Activated CD4-positive, alpha-beta memory T cell treated with anti-CD3 and anti-CD28 coated beads, Interleukin-2, amount 10 ng/mL, durations not matched to agents 7 days and 5 days (primary cell): Measurements from ENCODE around the gene ZNF580. TPM values are rescaled to one million over a fixed set of nuclear protein-coding genes. Genes with fewer than 3 reads are reported as not detected.

ENCODE experiments used
- CTCF ChIA-PET: fragments of 350-600 bp; sonication (Branson Sonifier 250); formaldehyde crosslinking; loops from one replicate; lab custom pipeline; 2021; ENCODE audit warnings: antibody characterized with exemption, inconsistent platforms; lab: Charles Lee
- POLR2A ChIA-PET: fragments of 350-600 bp; sonication (Branson Sonifier 250); formaldehyde crosslinking; loops from one replicate; lab custom pipeline; 2021; ENCODE audit warnings: antibody characterized with exemption; lab: Charles Lee
- DNase-seq: peaks from one replicate; pipeline ENCODE4 v3.0.0-alpha.2; 2020
- H3K27ac Mint-ChIP-seq: one replicate; pipeline ENCODE4 v1.8.0; 2021; ENCODE audit warnings: mild to moderate bottlenecking, mixed read lengths
- H3K27me3 Mint-ChIP-seq: one replicate; pipeline ENCODE4 v1.8.0; 2021; ENCODE audit warnings: mixed read lengths
- H3K36me3 Mint-ChIP-seq: one replicate; pipeline ENCODE4 v1.8.0; 2021; ENCODE audit warnings: low read depth, mixed read lengths
- H3K4me1 Mint-ChIP-seq: one replicate; pipeline ENCODE4 v1.8.0; 2021; ENCODE audit warnings: mixed read lengths
- H3K4me3 Mint-ChIP-seq: one replicate; pipeline ENCODE4 v1.8.0; 2021; ENCODE audit warnings: mild to moderate bottlenecking, mixed read lengths
- H3K9me3 Mint-ChIP-seq: one replicate; pipeline ENCODE4 v1.8.0; 2021; ENCODE audit warnings: mixed read lengths
- total RNA-seq, 2 experiments: library from RNA; stranded (reverse); gene quantifications; one replicate each; pipeline ENCODE4 v1.2.3, GENCODE V29; 2021

ZNF580 gene
- total RNA-seq, 2 experiments from 2014 or later: 35.7 to 39.7 TPM

DNA sequence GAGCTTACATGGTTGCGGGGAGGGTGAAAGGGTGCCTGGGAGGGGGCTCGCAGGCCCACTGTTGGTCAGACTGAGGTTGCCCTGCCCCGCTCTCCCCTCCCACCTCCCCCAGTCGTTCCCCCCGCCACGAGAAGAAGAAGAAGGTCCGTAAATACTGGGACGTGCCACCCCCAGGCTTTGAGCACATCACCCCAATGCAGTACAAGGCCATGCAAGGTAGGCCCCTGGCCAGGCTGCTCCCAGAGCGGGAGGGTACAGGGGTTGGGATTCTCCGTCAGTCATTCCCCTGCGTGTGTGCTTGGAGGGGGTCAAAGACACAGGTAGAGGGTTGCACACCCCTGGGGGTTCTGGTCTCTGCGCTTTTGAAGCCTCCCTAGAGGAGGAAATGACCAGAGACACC is 19.6 kb downstream of the ZNF580 start:
- H3K9me3 Mint-ChIP-seq: no peaks in the 10 kb centered on the region
- DNase-seq: no peak
- ChIA-PET POLR2A (interaction anchor here (1.3 kb wide), 1 partner anchor 8 kb away, joined by 5 read pairs; no protein-coding TSS in a partner anchor), CTCF (no interaction called here)
- H3K27me3 Mint-ChIP-seq: no peaks in the 10 kb centered on the region
- peaks cover 74% of the 10 kb centered on the region for H3K36me3 Mint-ChIP-seq
- no peak overlapping the region for H3K27ac Mint-ChIP-seq
- H3K4me1 Mint-ChIP-seq: peaks cover 51% of the 10 kb centered on the region
- no peak overlapping the region for H3K4me3 Mint-ChIP-seq

DNA sequence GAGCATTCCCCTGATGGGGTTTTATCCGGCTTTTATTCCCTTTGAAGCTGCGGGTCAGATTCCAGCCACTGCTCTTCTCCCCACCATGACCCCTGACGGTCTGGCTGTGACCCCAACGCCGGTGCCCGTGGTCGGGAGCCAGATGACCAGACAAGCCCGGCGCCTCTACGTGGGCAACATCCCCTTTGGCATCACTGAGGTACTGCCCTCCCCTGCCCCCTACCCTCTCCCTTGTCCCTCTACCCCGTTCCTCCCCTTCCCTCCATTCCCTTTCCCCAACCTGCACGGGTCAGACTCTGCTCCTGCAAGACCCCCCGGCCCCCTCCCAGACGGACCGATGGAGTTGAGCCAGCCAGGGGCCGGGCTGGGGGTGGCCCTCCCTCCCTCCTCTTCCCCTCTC is 20.2 kb downstream of the ZNF580 start:
- Mint-ChIP-seq H3K27ac (no peak overlapping the region), H3K4me1 (peaks cover 47% of the 10 kb centered on the region), H3K36me3 (peaks cover 72% of the 10 kb centered on the region), H3K9me3 (no peaks in the 10 kb centered on the region), H3K27me3 (no peaks in the 10 kb centered on the region), H3K4me3 (no peak overlapping the region)
- ChIA-PET CTCF (no interaction called here), POLR2A (no interaction called here)
- DNase-seq: no peak

GRCh38 chr19:55661826-55662225 is 21.0 kb downstream of the ZNF580 start:
- H3K27me3 Mint-ChIP-seq: no peaks in the 10 kb centered on the region
- peaks cover 40% of the 10 kb centered on the region for H3K4me1 Mint-ChIP-seq
- ChIA-PET CTCF (no interaction called here), POLR2A (no interaction called here)
- H3K36me3 Mint-ChIP-seq: peaks cover 70% of the 10 kb centered on the region
- H3K4me3 Mint-ChIP-seq: no peak overlapping the region
- no peak for DNase-seq
- no peak overlapping the region for H3K27ac Mint-ChIP-seq
- H3K9me3 Mint-ChIP-seq: no peaks in the 10 kb centered on the region

- no peak overlapping the region for H3K27ac Mint-ChIP-seq
- CTCF ChIA-PET: no interaction called here
Measured at GRCh38 chr19:55663846-55664536, 23.2 kb downstream of the ZNF580 start.

GRCh38 chr19:55666343-55667005 is 25.7 kb downstream of the ZNF580 start:
- peaks cover 71% of the 10 kb centered on the region for H3K36me3 Mint-ChIP-seq
- H3K27me3 Mint-ChIP-seq: no peaks in the 10 kb centered on the region
- no peak overlapping the region for H3K27ac Mint-ChIP-seq
- no peak for DNase-seq
- ChIA-PET POLR2A (interaction anchor here (2.3 to 3.2 kb wide), 2 partner anchors 9 to 12 kb away, joined by 6 to 16 read pairs; partner anchors contain the start of gene U2AF2), CTCF (interaction anchor here (1.1 kb wide), 1 partner anchor 34 kb away, joined by 4 read pairs; no protein-coding TSS in a partner anchor)
- H3K4me3 Mint-ChIP-seq: no peak overlapping the region
- H3K4me1 Mint-ChIP-seq: peaks cover 22% of the 10 kb centered on the region
- no peaks in the 10 kb centered on the region for H3K9me3 Mint-ChIP-seq

More at GRCh38 chr19:55663846-55664536, 23.2 kb downstream of the ZNF580 start:
- H3K4me3 Mint-ChIP-seq: no peak overlapping the region
- peaks cover 22% of the 10 kb centered on the region for H3K4me1 Mint-ChIP-seq
- POLR2A ChIA-PET: interaction anchor here (1.0 kb wide), 1 partner anchor 9 kb away, joined by 3 read pairs; the partner anchor contains the start of gene U2AF2
- H3K9me3 Mint-ChIP-seq: no peaks in the 10 kb centered on the region
- no peaks in the 10 kb centered on the region for H3K27me3 Mint-ChIP-seq
- DNase-seq: no peak
- peaks cover 71% of the 10 kb centered on the region for H3K36me3 Mint-ChIP-seq

DNA sequence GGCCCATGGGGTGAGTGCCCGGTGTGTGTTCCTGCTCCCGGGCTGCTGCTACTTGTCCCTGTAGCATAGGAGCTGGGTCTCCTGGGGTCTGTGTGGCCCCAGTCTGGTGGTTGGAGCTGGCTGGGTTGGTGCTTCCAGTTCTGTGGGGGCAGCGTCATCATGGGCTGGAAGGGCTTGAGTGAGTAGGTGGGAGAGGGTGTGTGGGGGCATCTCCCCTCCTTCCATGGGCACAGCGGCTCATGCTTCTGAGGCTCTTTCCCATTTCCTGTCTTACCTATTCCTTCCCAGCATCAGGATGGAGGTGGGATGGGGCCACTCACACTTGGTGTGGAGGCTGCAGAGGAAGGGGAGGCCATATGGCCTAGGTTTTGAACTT is 26.2 kb downstream of the ZNF580 start:
- H3K4me1 Mint-ChIP-seq: peaks cover 20% of the 10 kb centered on the region
- H3K36me3 Mint-ChIP-seq: peaks cover 67% of the 10 kb centered on the region
- H3K27ac Mint-ChIP-seq: no peak overlapping the region
- ChIA-PET CTCF (interaction anchor here (1.1 kb wide), 1 partner anchor 34 kb away, joined by 4 read pairs; no protein-coding TSS in a partner anchor), POLR2A (interaction anchor here (2.3 to 3.2 kb wide), 2 partner anchors 10 to 12 kb away, joined by 6 to 16 read pairs; partner anchors contain the start of gene U2AF2)
- H3K9me3 Mint-ChIP-seq: no peaks in the 10 kb centered on the region
- no peak for DNase-seq
- H3K4me3 Mint-ChIP-seq: no peak overlapping the region
- no peaks in the 10 kb centered on the region for H3K27me3 Mint-ChIP-seq

DNA sequence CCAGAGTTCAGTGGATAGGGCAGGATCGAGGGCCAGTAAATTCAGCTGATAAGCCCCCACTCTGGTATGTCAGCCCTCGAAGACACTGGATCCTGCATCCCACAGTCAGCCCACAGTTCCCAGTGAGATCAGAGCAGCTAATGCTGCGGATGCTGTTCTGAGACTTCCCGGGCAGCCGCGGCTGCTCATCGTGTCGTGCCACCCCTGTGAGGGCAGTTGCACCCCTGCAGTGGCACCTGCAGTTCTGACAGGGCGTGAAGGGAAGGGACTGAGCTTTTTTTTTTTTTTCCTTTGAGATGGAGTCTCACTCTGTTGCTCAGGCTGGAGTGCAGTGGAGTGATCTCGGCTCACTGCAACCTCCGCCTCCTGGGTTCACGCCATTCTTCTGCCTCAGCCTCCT is 26.7 kb downstream of the ZNF580 start:
- H3K36me3 Mint-ChIP-seq: peaks cover 69% of the 10 kb centered on the region

GRCh38 chr19:55667958-55668357 is 27.2 kb downstream of the ZNF580 start:
- no peaks in the 10 kb centered on the region for H3K27me3 Mint-ChIP-seq
- peaks cover 64% of the 10 kb centered on the region for H3K36me3 Mint-ChIP-seq
- POLR2A ChIA-PET: interaction anchor here (1.8 to 3.2 kb wide), 3 partner anchors 8 to 13 kb away, joined by 5 to 16 read pairs (median 6); partner anchors contain the start of gene U2AF2
- no peak overlapping the region for H3K4me3 Mint-ChIP-seq
- peaks cover 19% of the 10 kb centered on the region for H3K4me1 Mint-ChIP-seq
- H3K27ac Mint-ChIP-seq: no peak overlapping the region
- H3K9me3 Mint-ChIP-seq: no peaks in the 10 kb centered on the region
- no peak for DNase-seq
- CTCF ChIA-PET: interaction anchor here (1.1 kb wide), 1 partner anchor 35 kb away, joined by 4 read pairs; no protein-coding TSS in a partner anchor

More for the DNA sequence above, 26.7 kb downstream of the ZNF580 start:
- Mint-ChIP-seq H3K27me3 (no peaks in the 10 kb centered on the region), H3K4me3 (no peak overlapping the region), H3K27ac (no peak overlapping the region), H3K4me1 (peaks cover 23% of the 10 kb centered on the region), H3K9me3 (no peaks in the 10 kb centered on the region)
- CTCF ChIA-PET: interaction anchor here (1.1 kb wide), 1 partner anchor 35 kb away, joined by 4 read pairs; no protein-coding TSS in a partner anchor
- DNase-seq: no peak
- POLR2A ChIA-PET: interaction anchor here (2.3 to 3.2 kb wide), 2 partner anchors 10 to 13 kb away, joined by 6 to 16 read pairs; partner anchors contain the start of gene U2AF2

GRCh38 chr19:55668603-55669348 is 28.0 kb downstream of the ZNF580 start:
- CTCF ChIA-PET: interaction anchor here (0.7 kb wide), 1 partner anchor 96 kb away, joined by 3 read pairs; no protein-coding TSS in a partner anchor
- peaks cover 24% of the 10 kb centered on the region for H3K4me1 Mint-ChIP-seq
- no peaks in the 10 kb centered on the region for H3K9me3 Mint-ChIP-seq
- POLR2A ChIA-PET: interaction anchor here (1.8 to 3.2 kb wide), 2 partner anchors 9 to 11 kb away, joined by 5 to 16 read pairs; no protein-coding TSS in a partner anchor
- no peak overlapping the region for H3K4me3 Mint-ChIP-seq
- H3K36me3 Mint-ChIP-seq: peaks cover 63% of the 10 kb centered on the region
- DNase-seq: no peak
- no peaks in the 10 kb centered on the region for H3K27me3 Mint-ChIP-seq
- no peak overlapping the region for H3K27ac Mint-ChIP-seq

DNA sequence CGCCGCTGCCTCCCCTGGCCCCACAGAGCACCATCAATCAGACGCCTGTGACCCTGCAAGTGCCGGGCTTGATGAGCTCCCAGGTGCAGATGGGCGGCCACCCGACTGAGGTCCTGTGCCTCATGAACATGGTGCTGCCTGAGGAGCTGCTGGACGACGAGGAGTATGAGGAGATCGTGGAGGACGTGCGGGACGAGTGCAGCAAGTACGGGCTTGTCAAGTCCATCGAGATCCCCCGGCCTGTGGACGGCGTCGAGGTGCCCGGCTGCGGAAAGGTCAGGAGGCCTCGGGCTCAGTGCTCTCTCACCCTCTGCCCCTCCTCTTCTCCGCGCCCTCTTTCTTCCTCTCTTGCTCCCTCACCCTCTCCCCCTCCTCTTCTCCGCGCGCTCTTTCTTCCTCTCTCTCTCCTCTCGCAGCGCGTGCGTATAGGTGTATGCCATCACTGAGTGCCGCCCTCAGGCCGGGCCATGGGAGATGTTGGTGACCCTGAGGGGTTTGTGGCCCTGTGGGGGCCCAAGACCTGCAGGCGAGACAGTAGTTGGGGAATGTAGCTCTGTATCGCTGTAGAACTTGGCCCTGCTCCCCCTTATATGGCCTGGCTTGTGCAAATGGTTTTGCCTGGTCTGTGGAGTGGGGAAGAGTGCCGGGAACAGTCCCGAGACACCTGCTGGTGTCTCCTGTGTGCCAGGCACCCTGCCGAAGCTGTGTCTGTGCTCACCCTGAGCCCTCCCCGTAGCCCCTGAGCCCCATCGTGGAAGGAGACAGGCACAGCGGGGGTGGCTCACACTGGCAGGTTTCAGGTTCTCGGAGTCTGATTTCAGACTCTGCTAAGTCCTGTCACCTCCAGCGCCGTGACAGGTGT is 28.8 kb downstream of the ZNF580 start:
- no peak for DNase-seq
- ChIA-PET CTCF (interaction anchor here (0.7 kb wide), 1 partner anchor 95 kb away, joined by 3 read pairs; no protein-coding TSS in a partner anchor), POLR2A (interaction anchor here (1.8 kb wide), 1 partner anchor 10 kb away, joined by 5 read pairs; no protein-coding TSS in a partner anchor)
- H3K27ac Mint-ChIP-seq: no peak overlapping the region
- no peaks in the 10 kb centered on the region for H3K27me3 Mint-ChIP-seq
- H3K4me1 Mint-ChIP-seq: peaks cover 29% of the 10 kb centered on the region
- H3K4me3 Mint-ChIP-seq: no peak overlapping the region
- H3K36me3 Mint-ChIP-seq: peaks cover 60% of the 10 kb centered on the region
- no peaks in the 10 kb centered on the region for H3K9me3 Mint-ChIP-seq

DNA sequence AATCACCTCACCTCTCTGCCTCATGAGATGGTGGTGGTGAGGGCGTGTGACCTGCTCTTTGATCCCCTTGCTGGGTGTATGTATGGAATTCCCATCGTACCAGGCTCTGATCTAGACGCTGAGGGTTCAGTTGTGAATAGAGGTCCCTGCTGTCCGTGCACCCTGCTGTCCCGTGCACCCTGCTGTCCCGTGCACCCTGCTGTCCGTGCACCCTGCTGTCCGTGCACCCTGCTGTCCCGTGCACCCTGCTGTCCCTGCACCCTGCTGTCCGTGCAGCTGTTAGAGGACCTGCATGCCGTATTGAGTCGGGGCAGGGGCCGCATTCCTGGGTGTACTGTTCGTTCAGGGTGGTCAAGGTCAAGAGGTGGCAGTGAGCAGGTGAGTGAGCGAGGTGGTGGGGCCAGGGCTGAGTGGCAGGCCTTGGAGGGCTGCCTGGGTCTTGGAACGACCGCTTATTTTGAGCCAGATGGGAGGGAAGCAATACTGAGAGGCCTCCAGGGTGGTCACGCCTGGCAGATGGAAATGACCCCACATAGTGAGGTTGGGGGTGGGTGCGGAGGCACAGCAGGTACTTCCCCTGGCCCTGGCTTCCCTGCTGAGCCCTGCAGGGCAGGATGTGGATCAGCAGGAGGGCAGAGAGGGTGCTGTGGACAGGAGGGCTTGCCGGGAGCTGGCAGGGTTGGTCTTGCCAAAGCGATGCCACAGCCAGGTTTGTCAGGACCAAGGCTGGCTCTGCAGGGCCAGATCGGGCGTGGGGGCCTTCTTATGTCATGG is 29.7 kb downstream of the ZNF580 start:
- Mint-ChIP-seq H3K9me3 (no peaks in the 10 kb centered on the region), H3K4me1 (peaks cover 30% of the 10 kb centered on the region), H3K27ac (no peak overlapping the region), H3K4me3 (no peak overlapping the region), H3K27me3 (no peaks in the 10 kb centered on the region), H3K36me3 (peaks cover 62% of the 10 kb centered on the region)
- POLR2A ChIA-PET: interaction anchor here (1.2 to 1.3 kb wide), 3 partner anchors 13 to 28 kb away, joined by 3 to 5 read pairs (median 4); partner anchors contain the start of gene U2AF2
- CTCF ChIA-PET: interaction anchor here (1.5 to 1.6 kb wide), 3 partner anchors 13 to 38 kb away, joined by 10 to 12 read pairs (median 11); no protein-coding TSS in a partner anchor
- no peak for DNase-seq
